Breast epithelium (tissue), 4 donors: ENCODE data around the gene ELP5. TPM values are rescaled to one million over a fixed set of nuclear protein-coding genes. Genes with fewer than 3 reads are reported as not detected.

Experiments used
- DNase-seq, 2 donors: peaks; one replicate each; pipeline ENCODE4 v3.0.0-alpha.2; 2019; ENCODE audit warnings: low spot score in 2 of 2
- H3K27ac ChIP-seq, 2 donors: fragments of 200-600 bp; sonication (generic) in 1 of 2; one replicate each; pipeline ENCODE4 v1.5.1; 2016 to 2019; ENCODE audit warnings: mild to moderate bottlenecking in 1 of 2
- H3K27me3 ChIP-seq, 2 donors: fragments of 200-600 bp; sonication (generic) in 1 of 2; one replicate each; pipeline versions ENCODE4 v1.5.1 to v1.6.0; 2017 to 2019; ENCODE audit warnings: control low read depth in 1 of 2, mild to moderate bottlenecking in 1 of 2
- H3K36me3 ChIP-seq: fragments of 200-600 bp; one replicate; pipeline ENCODE4 v1.5.1; 2019
- H3K4me1 ChIP-seq, 2 donors: fragments of 200-600 bp; sonication (generic); one replicate each; pipeline ENCODE4 v1.5.1; 2016 to 2019; ENCODE audit warnings: control low read depth in 1 of 2
- H3K4me3 ChIP-seq, 3 donors: fragments of 200-600 bp; sonication (generic); 1 replicate in 2 of 3; 2 replicates in 1 of 3; pipeline ENCODE4 v1.5.1; 2016 to 2019; ENCODE audit warnings: mild to moderate bottlenecking in 3 of 3, moderate library complexity in 2 of 3
- H3K9me3 ChIP-seq, 2 donors: fragments of 200-600 bp; sonication (generic) in 1 of 2; one replicate each; pipeline ENCODE4 v1.5.1; 2016 to 2019; ENCODE audit warnings: control low read depth in 1 of 2
- CTCF ChIP-seq, 3 donors: fragments of 450-650 bp; IDR thresholded peaks; one replicate each; pipeline ENCODE4 v1.5.1; 2016 to 2017; ENCODE audit warnings: antibody characterized with exemption in 3 of 3, mild to moderate bottlenecking in 3 of 3, moderate library complexity in 3 of 3
- POLR2A ChIP-seq: fragments of 450-650 bp; IDR thresholded peaks from one replicate; pipeline ENCODE4 v1.6.1; 2016; ENCODE audit warnings: antibody characterized with exemption, mild to moderate bottlenecking, moderate library complexity
- POLR2AphosphoS5 ChIP-seq, 3 donors: sonication (generic); formaldehyde crosslinking; IDR thresholded peaks; one replicate each; pipeline ENCODE4 v1.6.1; 2017; ENCODE audit warnings: antibody characterized with exemption in 3 of 3
- intact Hi-C: fragments of 100-400 bp; cut with DNase I; formaldehyde crosslinking; loops from one replicate; pipeline ENCODE4 v1.15.1; 2023; ENCODE audit warnings: low total_unique reads
- total RNA-seq, 3 donors: library from RNA; depleted of rRNA; stranded (reverse); fragments of >200 nt; gene quantifications; one replicate each; pipeline ENCODE4 v1.1.0, GENCODE V29; 2016

ELP5 gene
- total RNA-seq, 3 donors from 2014 or later, result 26.9 to 36.7 (median 30.6) TPM

GRCh38 chr17:7261379-7262191 is 9.6 kb downstream of the ELP5 start:
- no peak for DNase-seq
- Histone ChIP-seq H3K27ac (peak overlapping the region; percentile 93 to 96), H3K4me1 (peaks cover 0 to 6% of the 10 kb centered on the region in 2 donors), H3K27me3 (peaks cover 5 to 12% of the 10 kb centered on the region in 2 donors), H3K4me3 (peak overlapping the region; percentile 38 to 80 (median 69)), H3K9me3 (no peaks in the 10 kb centered on the region), H3K36me3 (no peaks in the 10 kb centered on the region)
- intact Hi-C loops, result loop anchor here (2.0 kb wide), 1 partner anchor 45 kb away; the partner anchor contains the start of gene EIF5A
- no peak for TF ChIP-seq CTCF (IDR thresholded peaks at IDR 0.05)
- peak in 1 of 3 donors; percentile 19 for TF ChIP-seq POLR2AphosphoS5 (IDR thresholded peaks at IDR 0.05)
- TF ChIP-seq POLR2A, result no peak

GRCh38 chr17:7262192-7262934 is 10.3 kb downstream of the ELP5 start, which contains the start of gene CLDN7:
Gene CLDN7 (minus strand): TSS chr17:7262478. CDS start chr17:7262043, 435 bp downstream.
- Histone ChIP-seq H3K27me3 (peaks cover 5 to 12% of the 10 kb centered on the region in 2 donors), H3K9me3 (no peaks in the 10 kb centered on the region), H3K4me3 (peak within 1 kb of the TSS; percentile 38 to 80 (median 69)), H3K4me1 (peaks cover 0 to 6% of the 10 kb centered on the region in 2 donors), H3K36me3 (no peaks in the 10 kb centered on the region), H3K27ac (peak within 1 kb of the TSS; percentile 93 to 96)
- intact Hi-C loops, result loop anchor here (2.0 kb wide), 1 partner anchor 44 kb away; the partner anchor contains the start of gene EIF5A
- TF ChIP-seq CTCF (IDR thresholded peaks at IDR 0.05) (peak; percentile 16 to 28 (median 18)), POLR2A (peak; percentile 76), POLR2AphosphoS5 (IDR thresholded peaks at IDR 0.05) (peak; percentile 78 to 93 (median 89))
- DNase-seq, result peak; percentile 93 to 95

GRCh38 chr17:7262935-7263800 is 11.2 kb downstream of the ELP5 start:
- peak; percentile 70 to 80 for DNase-seq

GRCh38 chr17:7263801-7264078 is 11.7 kb downstream of the ELP5 start:
- no peaks in the 10 kb centered on the region for H3K9me3 ChIP-seq

More at GRCh38 chr17:7262935-7263800, 11.2 kb downstream of the ELP5 start:
- Histone ChIP-seq H3K4me3 (peak overlapping the region; percentile 27 to 80 (median 69)), H3K9me3 (no peaks in the 10 kb centered on the region), H3K36me3 (no peaks in the 10 kb centered on the region), H3K27me3 (peaks cover 5 to 12% of the 10 kb centered on the region in 2 donors), H3K27ac (peak overlapping the region; percentile 93 to 96), H3K4me1 (peaks cover 0 to 6% of the 10 kb centered on the region in 2 donors)
- no peak for TF ChIP-seq CTCF (IDR thresholded peaks at IDR 0.05)
- TF ChIP-seq POLR2AphosphoS5 (IDR thresholded peaks at IDR 0.05), result no peak
- TF ChIP-seq POLR2A, result no peak
- intact Hi-C loops, result loop anchor here (2.0 kb wide), 1 partner anchor 44 kb away; the partner anchor contains the start of gene EIF5A

More at GRCh38 chr17:7263801-7264078, 11.7 kb downstream of the ELP5 start:
- Histone ChIP-seq H3K4me1 (peaks cover 0 to 6% of the 10 kb centered on the region in 2 donors), H3K4me3 (peak overlapping the region in 2 of 3 donors; percentile 69 to 80), H3K27ac (peak overlapping the region; percentile 93 to 96), H3K27me3 (peaks cover 5 to 12% of the 10 kb centered on the region in 2 donors), H3K36me3 (no peaks in the 10 kb centered on the region)
- no peak for DNase-seq
- TF ChIP-seq POLR2AphosphoS5 (IDR thresholded peaks at IDR 0.05) (no peak), CTCF (IDR thresholded peaks at IDR 0.05) (no peak), POLR2A (no peak)
- intact Hi-C loops, result loop anchor here (2.0 kb wide), 1 partner anchor 43 kb away; the partner anchor contains the start of gene EIF5A
